NCI-H2107 treated with DMSO at 0.1 percent for 48 hours (cell line): ENCODE data around the gene ACAP3.

Source experiments
- DNase-seq: peaks from one replicate; lab custom pipeline; 2025; ENCODE audit not compliant: unreplicated experiment; lab: John Stamatoyannopoulos, UW

The ACAP3 gene

GRCh38 chr1:1290238-1290731 is 17.4 kb downstream of the ACAP3 start:
- DNase-seq, result no peak

DNA sequence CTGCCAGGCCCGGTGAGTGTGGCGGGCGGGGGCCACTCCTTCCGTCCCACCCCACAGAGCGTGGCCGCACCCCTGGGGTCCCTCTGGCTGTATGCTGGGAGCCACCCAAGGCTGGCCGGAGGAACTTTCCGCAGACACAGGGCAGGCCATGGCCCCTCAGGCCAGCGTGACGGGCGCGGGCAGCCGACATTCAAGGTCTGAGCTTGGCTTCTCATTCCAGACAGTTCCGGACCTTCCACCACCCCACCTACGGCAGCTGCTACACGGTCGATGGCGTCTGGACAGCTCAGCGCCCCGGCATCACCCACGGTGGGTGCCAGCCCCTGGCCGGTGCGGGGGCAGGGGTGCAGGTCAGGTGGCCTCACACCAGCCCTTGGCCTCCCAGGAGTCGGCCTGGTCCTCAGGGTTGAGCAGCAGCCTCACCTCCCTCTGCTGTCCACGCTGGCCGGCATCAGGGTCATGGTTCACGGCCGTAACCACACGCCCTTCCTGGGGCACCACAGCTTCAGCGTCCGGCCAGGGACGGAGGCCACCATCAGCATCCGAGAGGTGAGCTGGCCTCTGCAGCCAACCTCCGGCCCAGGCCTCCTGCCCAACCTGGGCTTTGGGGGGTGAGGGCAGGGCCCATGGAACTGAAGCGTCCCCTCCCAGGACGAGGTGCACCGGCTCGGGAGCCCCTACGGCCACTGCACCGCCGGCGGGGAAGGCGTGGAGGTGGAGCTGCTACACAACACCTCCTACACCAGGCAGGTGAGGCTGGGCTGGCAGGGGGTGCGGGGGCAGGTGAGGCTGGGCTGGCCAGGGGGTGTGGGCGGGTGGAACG is 20.2 kb downstream of the ACAP3 start:
- DNase-seq, result no peak

GRCh38 chr1:1286313-1287261 is 21.1 kb downstream of the ACAP3 start:
- no peak for DNase-seq

GRCh38 chr1:1285611-1286311 is 22.0 kb downstream of the ACAP3 start:
- DNase-seq, result no peak

- no peak for DNase-seq
Observed at GRCh38 chr1:1285102-1285571, 22.6 kb downstream of the ACAP3 start.

GRCh38 chr1:1284221-1285101 is 23.3 kb downstream of the ACAP3 start:
- DNase-seq, result no peak

DNA sequence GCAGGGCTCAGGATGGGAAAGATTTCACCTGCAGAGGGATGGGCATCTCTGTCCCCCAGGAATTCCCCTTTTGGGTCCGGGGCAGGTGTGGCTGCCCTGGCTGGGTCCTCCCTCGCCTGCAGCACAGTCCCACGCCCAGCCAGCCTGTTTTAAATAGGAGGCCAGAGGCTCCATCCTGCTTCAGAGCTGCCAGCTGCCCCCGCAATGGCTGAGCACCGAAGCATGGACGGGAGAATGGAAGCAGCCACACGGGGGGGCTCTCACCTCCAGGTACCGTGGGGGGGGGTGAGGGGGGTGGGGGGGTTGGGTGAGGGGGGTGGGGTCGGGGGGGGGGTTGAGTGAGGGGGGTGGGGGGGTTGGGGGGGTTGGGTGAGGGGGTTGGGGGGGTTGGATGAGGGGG is 23.9 kb downstream of the ACAP3 start:
- no peak for DNase-seq

- DNase-seq, result no peak
Observed at GRCh38 chr1:1282998-1283397, 24.7 kb downstream of the ACAP3 start.

GRCh38 chr1:1281533-1282321 is 26.0 kb downstream of the ACAP3 start:
- DNase-seq, result no peak

- no peak for DNase-seq
Observed at GRCh38 chr1:1280782-1281481, 26.8 kb downstream of the ACAP3 start.

DNA sequence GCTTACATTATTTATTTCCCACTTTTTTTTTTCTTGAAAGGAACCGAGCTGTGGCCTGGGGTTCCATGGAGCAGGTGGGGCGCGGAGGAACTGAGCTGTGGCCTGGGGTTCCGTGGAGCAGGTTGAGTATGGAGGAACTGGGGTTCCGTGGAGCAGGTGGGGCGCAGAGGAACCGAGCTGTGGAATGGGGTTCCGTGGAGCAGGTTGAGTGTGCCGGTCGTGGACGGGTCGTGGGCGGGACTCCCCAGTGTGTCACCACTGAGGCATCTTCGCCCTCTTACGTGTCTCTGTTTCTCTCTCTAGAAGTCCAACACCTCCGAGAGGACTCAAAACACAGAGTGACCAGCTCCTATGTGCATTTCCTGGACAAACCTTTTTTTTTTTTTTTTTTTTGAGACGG is 28.7 kb downstream of the ACAP3 start:
- DNase-seq, result no peak

- no peak for DNase-seq
Observed at GRCh38 chr1:1278620-1279019, 29.1 kb downstream of the ACAP3 start.

DNA sequence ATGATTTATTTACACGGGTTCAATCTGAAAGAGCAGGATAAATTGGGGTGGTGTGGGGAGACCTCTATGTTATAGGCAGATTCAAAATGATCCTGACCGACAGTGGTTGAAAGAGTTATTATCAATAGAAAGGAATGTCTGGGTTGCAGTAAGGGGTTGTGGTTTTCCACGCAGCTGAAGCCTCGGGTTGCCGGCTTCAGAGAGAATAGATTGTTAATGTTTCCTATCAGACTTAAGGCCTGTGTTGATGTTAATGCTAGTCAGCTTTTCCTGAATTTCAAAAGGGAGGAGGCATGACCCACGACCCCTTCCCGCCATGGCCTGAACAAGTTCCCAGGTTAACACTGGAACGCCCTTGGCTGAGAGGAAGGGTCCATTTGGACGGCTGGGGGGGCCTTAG is 31.9 kb downstream of the ACAP3 start:
- DNase-seq, result no peak

GRCh38 chr1:1274931-1275431 is 32.7 kb downstream of the ACAP3 start:
- no peak for DNase-seq

- DNase-seq, result no peak
Observed at GRCh38 chr1:1274299-1274930, 33.3 kb downstream of the ACAP3 start.

DNA sequence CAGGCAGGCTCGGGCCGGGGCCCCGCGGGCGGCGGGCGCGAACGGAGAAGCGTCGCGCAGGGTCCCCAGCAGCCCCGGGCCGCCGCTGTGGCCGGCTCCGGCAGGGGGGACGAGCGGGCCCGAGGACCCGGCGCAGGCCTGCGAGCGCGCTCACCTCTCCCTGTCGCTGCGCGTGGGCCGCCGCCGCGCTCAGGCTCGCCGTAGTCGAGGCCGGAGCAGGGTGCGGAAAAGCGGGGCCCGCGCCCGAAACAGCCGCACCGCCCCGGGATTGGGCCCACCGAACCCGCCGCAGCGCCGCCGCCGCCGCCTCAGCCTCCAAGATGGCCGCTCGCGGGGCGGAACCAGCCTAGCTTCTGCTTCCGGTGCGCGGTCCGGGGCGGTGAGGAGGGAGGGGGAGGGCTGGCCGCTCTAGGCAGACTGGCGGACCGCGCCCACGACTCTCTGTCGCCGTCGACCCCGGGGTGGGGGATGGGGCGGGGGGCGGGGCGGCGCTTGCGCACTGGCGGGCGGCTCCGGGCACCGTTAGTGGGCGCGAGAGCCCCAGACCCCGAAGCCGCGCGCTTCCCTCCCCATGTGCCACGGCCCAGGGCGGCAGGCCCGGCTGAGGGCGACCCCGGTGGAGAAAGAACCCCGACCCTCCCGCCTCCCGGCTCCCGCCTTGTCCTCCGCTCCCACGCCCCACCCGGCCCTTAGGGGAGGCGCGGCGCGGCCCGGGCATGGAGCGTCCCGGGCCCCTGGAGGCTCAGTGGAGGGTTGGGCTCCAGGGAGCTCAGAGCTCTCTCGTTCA is 34.0 kb downstream of the ACAP3 start, which contains the start of gene UBE2J2:
TSS of gene UBE2J2 (minus strand) at position 343 of the 787 bp plus-strand sequence. CDS start 5,862 bp downstream, outside the sequence.
- DNase-seq, result no peak

DNA sequence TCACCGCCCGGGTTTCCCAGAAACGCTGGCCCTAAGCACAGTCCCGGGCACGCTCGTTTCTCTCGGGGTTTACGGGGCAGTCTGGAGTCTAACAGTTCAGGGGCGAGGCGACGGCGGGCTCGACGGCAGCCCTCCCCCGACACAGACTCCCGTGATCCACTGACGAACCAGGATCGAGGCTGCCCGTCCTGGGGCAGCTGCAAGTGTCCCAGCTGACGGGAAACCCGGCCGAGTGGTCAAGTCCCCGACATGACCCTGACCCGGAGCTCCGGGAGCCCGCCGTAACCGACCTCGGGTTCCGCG is 34.6 kb downstream of the ACAP3 start:
- no peak for DNase-seq
